ENCODE results near the gene MUC4. TPM values are rescaled to one million over a fixed set of nuclear protein-coding genes. Genes with fewer than 3 reads are reported as not detected.
"Not testable (repeated sequence)": the region's sequence is repeated elsewhere in the genome, so short reads cannot be mapped to it uniquely, and the experiment has no call there.

The MUC4 gene
- total RNA-seq, 4 donors from 2014 or later, result 0.19 to 3.0 (median 0.47) TPM; not detected in 1

DNA sequence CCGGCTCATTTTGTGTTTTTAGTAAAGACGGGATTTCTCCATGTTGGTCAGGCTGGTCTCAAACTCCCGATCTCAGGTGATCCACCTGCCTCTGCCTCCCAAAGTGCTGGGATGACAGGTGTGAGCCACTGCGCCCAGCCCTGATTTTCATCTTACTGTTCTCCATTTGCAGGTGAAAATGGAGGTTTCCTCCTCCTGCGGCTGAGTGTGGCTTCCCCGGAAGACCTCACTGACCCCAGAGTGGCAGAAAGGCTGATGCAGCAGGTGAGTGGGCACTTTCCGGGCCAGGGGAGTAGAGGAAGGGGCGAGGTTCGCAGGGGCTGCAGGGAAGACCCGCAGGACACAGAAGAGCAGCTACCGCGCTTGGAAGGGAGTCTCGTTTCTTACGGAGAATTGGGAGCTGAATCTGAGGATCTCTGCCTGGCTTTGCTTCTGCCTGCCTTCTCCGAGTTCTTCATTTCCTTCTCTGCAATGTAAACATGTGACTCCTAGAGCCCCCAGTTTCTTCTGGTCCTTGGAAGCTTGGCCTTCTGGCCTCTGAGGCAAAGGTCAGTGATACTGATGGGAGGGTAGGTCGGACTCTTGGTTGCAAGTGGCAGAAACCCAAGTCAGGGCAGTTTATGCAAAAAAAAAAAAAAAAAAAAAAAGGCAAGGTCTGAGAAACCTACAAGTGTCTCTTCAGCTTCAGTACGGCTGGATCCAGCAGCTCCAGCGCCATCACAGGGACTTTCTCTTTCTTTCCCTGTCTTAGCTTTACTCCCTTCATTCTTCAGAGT is 82.1 kb downstream of the MUC4 start:
- Histone ChIP-seq H3K4me3 (no peak overlapping the region), H3K27ac (no peak overlapping the region), H3K9me3 (no peaks in the 10 kb centered on the region), H3K36me3 (peaks cover 0 to 15% of the 10 kb centered on the region in 2 donors), H3K4me1 (no peaks in the 10 kb centered on the region), H3K27me3 (peaks cover 22% of the 10 kb centered on the region)
- WGBS, 2 donors (ENCODE audit: low coverage in 1 of 2), result 76 to 95% methylated on average over 10 to 15 of the region's 18 CpGs
- TF ChIP-seq POLR2AphosphoS5 (IDR thresholded peaks at IDR 0.05) (no peak), EP300 (IDR thresholded peaks at IDR 0.05) (no peak), POLR2A (IDR thresholded peaks at IDR 0.05) (no peak)
- TF ChIP-seq, protein P1, sequence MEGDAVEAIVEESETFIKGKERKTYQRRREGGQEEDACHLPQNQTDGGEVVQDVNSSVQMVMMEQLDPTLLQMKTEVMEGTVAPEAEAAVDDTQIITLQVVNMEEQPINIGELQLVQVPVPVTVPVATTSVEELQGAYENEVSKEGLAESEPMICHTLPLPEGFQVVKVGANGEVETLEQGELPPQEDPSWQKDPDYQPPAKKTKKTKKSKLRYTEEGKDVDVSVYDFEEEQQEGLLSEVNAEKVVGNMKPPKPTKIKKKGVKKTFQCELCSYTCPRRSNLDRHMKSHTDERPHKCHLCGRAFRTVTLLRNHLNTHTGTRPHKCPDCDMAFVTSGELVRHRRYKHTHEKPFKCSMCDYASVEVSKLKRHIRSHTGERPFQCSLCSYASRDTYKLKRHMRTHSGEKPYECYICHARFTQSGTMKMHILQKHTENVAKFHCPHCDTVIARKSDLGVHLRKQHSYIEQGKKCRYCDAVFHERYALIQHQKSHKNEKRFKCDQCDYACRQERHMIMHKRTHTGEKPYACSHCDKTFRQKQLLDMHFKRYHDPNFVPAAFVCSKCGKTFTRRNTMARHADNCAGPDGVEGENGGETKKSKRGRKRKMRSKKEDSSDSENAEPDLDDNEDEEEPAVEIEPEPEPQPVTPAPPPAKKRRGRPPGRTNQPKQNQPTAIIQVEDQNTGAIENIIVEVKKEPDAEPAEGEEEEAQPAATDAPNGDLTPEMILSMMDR (IDR thresholded peaks at IDR 0.05), result no peak
- ATAC-seq, result no peak

DNA sequence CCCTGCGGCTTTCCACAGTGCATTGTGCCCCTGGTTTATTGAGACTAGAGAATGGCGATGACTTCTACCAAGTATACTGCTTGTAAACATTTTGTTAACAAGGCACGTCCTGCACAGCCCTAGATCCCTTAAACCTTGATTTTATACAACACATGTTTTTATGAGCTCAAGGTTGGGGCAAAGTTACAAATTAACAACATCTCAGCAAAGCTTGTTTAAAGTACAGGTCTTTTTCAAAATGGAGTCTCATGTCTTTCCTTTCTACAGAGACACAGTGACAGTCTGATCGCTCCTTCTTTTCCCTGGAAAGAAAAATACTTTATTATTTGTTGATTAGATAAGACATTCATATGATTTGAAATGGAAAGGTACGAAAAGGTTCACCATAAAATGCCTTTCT is 82.9 kb downstream of the MUC4 start:
- H3K4me1 ChIP-seq, H3K4me3 ChIP-seq, H3K27ac ChIP-seq, H3K9me3 ChIP-seq, ATAC-seq: not testable (repeated sequence)
- WGBS, 2 donors (ENCODE audit: low coverage in 1 of 2), result 95 to 100% methylated on average over 3 to 4 of the region's 5 CpGs
- H3K27me3 ChIP-seq, result peaks cover 22% of the 10 kb centered on the region
- peaks cover 0 to 15% of the 10 kb centered on the region in 2 donors for H3K36me3 ChIP-seq

DNA sequence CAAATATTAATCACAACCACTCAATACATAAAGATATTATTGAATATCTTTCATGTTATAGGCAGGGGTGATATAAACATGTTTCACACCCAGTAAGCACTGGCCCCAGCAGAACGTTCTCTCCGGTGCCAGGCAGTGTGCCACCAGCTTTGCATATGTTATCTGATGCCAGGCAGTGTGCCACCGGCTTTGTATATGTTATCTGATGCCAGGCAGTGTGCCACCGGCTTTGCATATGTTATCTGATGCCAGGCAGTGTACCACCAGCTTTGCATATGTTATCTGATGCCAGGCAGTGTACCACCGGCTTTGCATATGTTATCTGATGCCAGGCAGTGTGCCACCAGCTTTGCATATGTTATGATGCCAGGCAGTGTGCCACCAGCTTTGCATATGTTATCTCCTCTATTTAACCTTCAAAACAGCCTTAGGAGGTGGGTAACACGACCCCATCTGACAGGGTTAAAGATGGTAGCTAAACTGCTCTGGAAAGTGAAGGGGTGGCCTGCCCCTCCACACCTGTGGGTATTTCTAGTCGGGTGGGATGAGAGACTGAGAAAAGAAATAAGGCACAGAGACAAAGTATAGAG is 84.0 kb downstream of the MUC4 start:
- no peak overlapping the region for H3K4me3 ChIP-seq
- no peak for ATAC-seq
- WGBS, 2 donors (ENCODE audit: low coverage in 1 of 2), result 40 to 50% methylated on average over 1 to 7 of the region's 7 CpGs
- H3K27ac ChIP-seq, result no peak overlapping the region
- no peaks in the 10 kb centered on the region for H3K9me3 ChIP-seq
- peaks cover 0 to 15% of the 10 kb centered on the region in 2 donors for H3K36me3 ChIP-seq
- no peaks in the 10 kb centered on the region for H3K4me1 ChIP-seq
- no peak for TF ChIP-seq POLR2A (IDR thresholded peaks at IDR 0.05)
- no peak for TF ChIP-seq POLR2AphosphoS5 (IDR thresholded peaks at IDR 0.05)
- no peak for TF ChIP-seq EP300 (IDR thresholded peaks at IDR 0.05)
- TF ChIP-seq, protein P1 (IDR thresholded peaks at IDR 0.05), result no peak
- H3K27me3 ChIP-seq, result peaks cover 22% of the 10 kb centered on the region

DNA sequence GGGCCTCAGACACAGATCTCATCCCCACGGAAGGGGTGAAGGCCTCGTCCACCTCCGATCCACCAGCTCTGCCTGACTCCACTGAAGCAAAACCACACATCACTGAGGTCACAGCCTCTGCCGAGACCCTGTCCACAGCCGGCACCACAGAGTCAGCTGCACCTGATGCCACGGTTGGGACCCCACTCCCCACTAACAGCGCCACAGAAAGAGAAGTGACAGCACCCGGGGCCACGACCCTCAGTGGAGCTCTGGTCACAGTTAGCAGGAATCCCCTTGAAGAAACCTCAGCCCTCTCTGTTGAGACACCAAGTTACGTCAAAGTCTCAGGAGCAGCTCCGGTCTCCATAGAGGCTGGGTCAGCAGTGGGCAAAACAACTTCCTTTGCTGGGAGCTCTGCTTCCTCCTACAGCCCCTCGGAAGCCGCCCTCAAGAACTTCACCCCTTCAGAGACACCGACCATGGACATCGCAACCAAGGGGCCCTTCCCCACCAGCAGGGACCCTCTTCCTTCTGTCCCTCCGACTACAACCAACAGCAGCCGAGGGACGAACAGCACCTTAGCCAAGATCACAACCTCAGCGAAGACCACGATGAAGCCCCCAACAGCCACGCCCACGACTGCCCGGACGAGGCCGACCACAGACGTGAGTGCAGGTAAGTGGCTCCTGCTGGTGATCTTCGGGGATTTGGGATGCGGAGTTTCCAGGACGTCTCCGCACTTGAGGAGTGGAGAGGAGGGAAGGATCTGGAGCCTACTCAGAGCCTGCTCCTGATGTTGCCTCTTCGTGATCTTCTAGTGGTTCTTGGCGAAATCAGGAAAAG is 85.6 kb downstream of the MUC4 start:
- peaks cover 22% of the 10 kb centered on the region for H3K27me3 ChIP-seq
- not testable (repeated sequence) for ATAC-seq, H3K27ac ChIP-seq, H3K9me3 ChIP-seq, H3K4me3 ChIP-seq, H3K4me1 ChIP-seq
- H3K36me3 ChIP-seq, result peaks cover 0 to 15% of the 10 kb centered on the region in 2 donors
- WGBS, 2 donors (ENCODE audit: low coverage in 1 of 2), result 90 to 93% methylated on average over 5 of the region's 32 CpGs

DNA sequence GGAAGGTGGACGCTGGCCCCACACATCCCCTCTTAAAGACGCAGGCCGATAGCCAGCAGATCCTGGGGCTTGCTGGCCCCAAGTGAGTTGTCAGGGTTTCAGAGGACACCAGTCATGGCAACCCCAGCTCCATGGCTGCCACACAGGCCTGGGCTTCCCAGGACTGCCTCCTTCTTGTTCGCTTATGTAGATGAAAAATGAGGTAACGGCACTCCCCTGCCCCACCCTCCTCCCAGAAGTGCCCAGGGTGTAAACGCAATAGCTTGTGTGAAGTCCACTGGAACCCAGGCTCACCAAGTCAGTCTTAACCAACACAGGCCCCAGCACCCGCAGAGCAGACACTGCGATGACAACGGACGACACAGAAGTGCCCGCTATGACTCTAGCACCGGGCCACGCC is 87.4 kb downstream of the MUC4 start:
- H3K4me3 ChIP-seq, H3K9me3 ChIP-seq, H3K27ac ChIP-seq, H3K36me3 ChIP-seq, H3K4me1 ChIP-seq, ATAC-seq: not testable (repeated sequence)
- whole genome bisulfite sequencing, 2 donors (ENCODE audit: low coverage in 1 of 2), result no CpG with 5 or more reads among the region's 13 CpGs
- H3K27me3 ChIP-seq, result peaks cover 19% of the 10 kb centered on the region

DNA sequence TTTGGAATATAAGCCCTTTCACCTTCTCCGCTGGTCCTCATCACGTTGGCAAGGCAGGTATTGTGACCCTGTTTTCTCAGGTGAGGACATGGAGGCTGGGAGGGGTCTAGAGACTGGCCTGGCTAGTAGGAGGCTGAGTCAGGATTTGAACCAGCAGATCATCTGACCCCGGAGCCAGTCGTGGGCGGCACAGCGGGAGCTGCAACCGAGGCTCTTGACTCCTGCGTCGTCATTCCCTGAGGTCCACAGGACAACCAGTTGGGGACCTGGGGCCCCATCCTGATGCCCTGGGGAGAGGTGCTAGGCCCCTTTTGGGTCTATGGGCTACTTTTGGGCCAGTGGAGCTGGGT is 88.8 kb downstream of the MUC4 start:
- WGBS, 2 donors (ENCODE audit: low coverage in 1 of 2), result no CpG with 5 or more reads among the region's 9 CpGs
- not testable (repeated sequence) for H3K4me3 ChIP-seq, H3K27ac ChIP-seq, ATAC-seq, H3K4me1 ChIP-seq, H3K36me3 ChIP-seq, H3K9me3 ChIP-seq
- H3K27me3 ChIP-seq, result peaks cover 14% of the 10 kb centered on the region

DNA sequence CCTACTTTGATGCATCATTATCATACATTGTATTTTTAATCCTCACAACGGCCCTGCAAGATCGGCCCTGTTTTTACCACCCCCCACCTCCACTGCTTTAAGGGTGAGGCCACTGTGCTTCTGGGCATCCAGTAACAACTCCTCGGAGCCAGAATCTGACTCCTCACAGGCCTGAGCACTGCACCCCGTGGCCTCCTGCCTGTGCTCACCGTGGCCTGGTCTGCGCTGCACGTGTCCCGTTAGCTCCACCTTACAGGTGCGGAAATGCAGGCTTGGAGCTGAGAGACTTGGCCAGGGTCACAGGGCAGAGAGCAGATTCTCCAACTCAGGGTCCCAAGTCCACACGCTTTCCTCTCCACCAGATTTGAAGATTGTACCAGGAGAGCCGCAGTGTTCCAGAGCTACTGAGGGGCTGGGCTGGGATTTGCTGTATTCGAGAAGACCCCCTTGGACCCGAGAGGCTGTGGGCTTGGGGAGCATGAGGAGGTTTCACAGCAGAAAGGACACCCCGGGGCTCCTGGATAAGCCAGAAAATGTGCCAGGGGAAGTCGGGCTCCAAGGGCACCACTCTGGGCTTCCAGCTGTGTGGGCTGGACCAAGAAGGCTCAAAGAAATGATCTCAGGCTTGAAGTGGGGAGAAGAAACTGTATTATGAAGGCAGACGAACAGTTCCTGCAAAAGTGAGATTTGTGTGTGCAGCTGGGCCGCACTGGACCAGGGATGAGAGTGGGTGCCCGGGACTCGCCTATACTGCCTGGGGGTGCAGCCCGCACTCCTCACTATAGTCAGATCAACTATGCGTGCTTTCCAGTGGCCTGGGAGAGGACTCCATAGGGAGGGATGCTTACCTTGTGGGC is 89.4 kb downstream of the MUC4 start:
- H3K27me3 ChIP-seq, result peaks cover 13% of the 10 kb centered on the region
- H3K4me1 ChIP-seq, H3K4me3 ChIP-seq, H3K36me3 ChIP-seq, H3K27ac ChIP-seq, ATAC-seq, H3K9me3 ChIP-seq: not testable (repeated sequence)
- WGBS, 2 donors (ENCODE audit: low coverage in 1 of 2), result 61% methylated on average over 2 to 3 of the region's 21 CpGs

DNA sequence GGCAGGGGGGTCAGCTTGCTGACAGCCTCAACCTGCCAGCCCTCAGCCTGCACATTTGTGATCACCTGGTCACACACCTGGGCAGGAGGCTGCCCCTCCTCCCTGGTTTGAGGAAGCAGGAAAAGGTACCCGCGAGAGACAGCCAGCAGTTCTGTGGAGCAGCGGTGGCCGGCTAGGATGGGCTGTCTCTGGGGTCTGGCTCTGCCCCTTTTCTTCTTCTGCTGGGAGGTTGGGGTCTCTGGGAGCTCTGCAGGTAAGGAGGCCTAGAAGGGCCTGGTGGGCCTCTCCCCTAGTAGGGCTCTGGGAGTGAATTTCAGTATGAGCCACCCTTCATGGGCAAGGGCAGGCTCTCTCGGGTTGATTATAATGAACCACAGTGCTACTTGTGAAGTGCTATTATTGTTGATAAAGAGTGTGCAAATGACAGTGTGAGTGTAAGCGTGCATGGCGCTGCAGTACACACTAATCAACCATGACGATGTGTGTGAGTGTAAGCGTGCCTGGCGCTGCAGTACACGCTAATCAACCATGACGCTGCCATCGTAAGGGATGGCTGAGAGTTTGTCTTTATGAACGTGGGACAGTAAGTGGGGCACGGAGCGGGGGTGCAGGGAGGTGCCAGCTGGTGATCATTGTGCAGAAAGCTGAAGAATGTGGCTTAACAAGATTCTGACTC is 90.8 kb downstream of the MUC4 start, which contains the start of gene MUC20:
MUC20 (plus strand) TSS at position 148 of the 676 bp plus-strand sequence; CDS start at position 178, 30 bp downstream.
- not testable (repeated sequence) for H3K27me3 ChIP-seq, ATAC-seq
- WGBS, 2 donors (ENCODE audit: low coverage in 1 of 2), result 69% methylated on average over 2 of the region's 16 CpGs; no CpG with 5 or more reads in 1 of the 2 donors

DNA sequence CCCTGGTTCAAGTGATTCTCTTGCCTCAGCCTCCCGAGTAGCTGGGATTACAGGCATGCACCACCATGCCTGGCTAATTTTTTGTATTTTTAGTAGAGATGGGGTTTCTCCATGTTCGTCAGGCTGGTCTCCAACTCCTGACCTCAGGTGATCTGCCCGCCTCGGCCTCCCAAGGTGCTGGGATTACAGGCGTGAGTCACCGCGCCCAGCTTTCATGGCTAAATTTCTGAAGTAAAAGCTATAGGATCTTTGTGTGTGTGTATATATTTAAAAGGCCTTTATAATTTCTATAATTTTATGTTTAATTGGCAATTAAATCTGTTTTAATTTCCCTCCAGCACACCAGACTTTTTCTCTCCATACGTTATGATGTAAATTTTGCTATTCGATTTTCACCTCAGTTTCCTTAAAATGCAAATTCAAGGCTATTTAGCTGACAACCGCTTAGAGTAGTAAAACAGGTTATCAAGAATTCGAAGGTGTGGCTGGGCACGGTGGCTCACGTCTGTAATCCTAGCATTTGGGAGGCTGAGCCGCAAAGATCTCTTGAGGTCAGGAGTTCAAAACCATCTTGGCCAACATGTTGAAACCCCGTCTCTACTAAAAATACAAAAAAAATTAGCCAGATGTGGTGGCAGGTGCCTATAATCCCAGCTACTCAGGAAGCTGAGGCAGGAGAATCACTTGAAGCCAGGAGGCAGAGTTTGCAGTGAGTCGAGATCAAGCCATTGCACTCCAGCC is 92.0 kb downstream of the MUC4 start:
- 89 to 91% methylated on average over 6 to 16 of the region's 16 CpGs for WGBS, 2 donors (ENCODE audit: low coverage in 1 of 2)

More for the DNA sequence above, 90.8 kb downstream of the MUC4 start, which contains the start of gene MUC20:
- not testable (repeated sequence) for H3K9me3 ChIP-seq, H3K27ac ChIP-seq, H3K36me3 ChIP-seq, H3K4me3 ChIP-seq, H3K4me1 ChIP-seq

More for the DNA sequence above, 92.0 kb downstream of the MUC4 start:
- not testable (repeated sequence) for H3K4me3 ChIP-seq, H3K27me3 ChIP-seq, H3K9me3 ChIP-seq, H3K4me1 ChIP-seq, H3K27ac ChIP-seq, ATAC-seq
- peaks cover 0 to 17% of the 10 kb centered on the region in 2 donors for H3K36me3 ChIP-seq

All from gastroesophageal sphincter (tissue), 4 donors.